GM18505 (cell line): Measurements from ENCODE around the gene DOLK.
A peak's percentile ranks its signal among the peaks of the same experiment; 100 is the strongest.

ENCODE experiments used
- ATAC-seq: cut with Tn5 transposase; IDR thresholded peaks from one replicate; pipeline ENCODE4 v1.9.1; 2021; ENCODE audit not compliant: unreplicated experiment
- POLR2A ChIP-seq: IDR thresholded peaks from 4 replicates; pipeline ENCODE4 v1.6.1; 2011; ENCODE audit warnings: borderline replicate concordance; ENCODE audit not compliant: insufficient read depth, insufficient read length; ENCODE audit errors: extremely low read depth

DOLK gene

DNA sequence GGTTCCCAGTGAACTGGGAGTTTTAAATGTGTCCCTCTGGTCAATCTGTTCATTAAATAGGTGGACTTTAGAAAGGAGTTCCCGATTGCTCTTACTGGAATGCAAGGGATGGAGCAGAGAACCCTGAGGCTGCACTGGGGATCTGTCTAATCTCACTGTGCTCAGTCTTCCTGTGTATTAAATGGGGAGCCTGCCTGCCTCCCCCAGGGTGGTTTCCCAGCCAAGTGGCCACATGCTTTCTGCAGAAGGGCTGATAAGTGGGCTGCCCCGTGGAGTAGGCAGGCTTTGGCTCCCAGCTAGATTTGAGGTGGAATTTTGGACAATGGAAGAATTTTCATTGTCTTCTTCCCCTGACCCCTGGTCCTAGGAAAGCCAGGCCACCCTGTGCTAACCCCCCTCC lies 40.7 kb downstream of the DOLK start:
- ATAC-seq, result no peak
- TF ChIP-seq POLR2A, result no peak

GRCh38 chr9:128905964-128906363 lies 41.4 kb downstream of the DOLK start:
- TF ChIP-seq POLR2A, result no peak

GRCh38 chr9:128903871-128904620 lies 43.4 kb downstream of the DOLK start:
- no peak for ATAC-seq
- no peak for TF ChIP-seq POLR2A

More at GRCh38 chr9:128905964-128906363, 41.4 kb downstream of the DOLK start:
- no peak for ATAC-seq

DNA sequence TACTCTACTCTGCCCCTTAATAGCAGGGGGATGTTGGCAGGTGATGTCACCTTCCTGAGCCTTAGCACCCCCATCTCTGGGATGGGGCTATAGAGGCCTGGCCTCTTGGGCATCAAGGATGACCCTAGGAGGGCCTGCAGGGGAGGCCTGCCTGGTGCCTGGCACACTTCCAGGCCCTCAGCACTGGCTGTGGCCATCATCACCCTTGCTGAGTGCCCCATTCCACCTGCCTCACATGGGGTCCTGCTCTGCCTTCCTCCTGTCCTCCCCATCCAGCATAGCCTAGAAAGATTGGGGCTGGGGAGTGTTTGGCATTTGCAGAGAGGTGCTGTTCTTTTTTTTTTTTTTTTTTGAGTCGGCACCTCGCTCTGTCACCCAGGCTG lies 44.3 kb downstream of the DOLK start:
- TF ChIP-seq POLR2A, result no peak

GRCh38 chr9:128902351-128903078 lies 44.9 kb downstream of the DOLK start:
- TF ChIP-seq POLR2A, result peak; percentile 63
- peak; percentile 75 for ATAC-seq

More for the DNA sequence above, 44.3 kb downstream of the DOLK start:
- ATAC-seq, result no peak

DNA sequence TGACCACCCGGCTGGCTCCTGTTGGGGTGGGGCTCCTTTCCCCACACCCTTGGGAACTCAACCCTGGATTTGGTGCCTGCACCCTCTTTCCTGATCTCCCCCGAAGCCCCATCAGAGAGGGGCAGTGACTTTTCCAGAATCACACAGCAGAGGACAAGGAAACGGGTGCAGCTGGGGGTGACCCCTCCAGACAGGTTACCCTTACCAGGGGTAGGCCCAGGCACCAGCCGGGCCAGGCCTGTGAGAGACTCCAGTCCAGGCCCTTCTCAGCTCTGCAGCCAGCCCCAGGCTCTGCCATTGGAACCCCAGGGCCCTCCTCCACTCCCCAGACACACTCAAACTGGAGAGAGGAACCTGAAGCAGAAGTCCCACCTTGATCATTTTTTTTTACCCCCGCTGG lies 45.6 kb downstream of the DOLK start:
- TF ChIP-seq POLR2A, result no peak
- peak; percentile 8 for ATAC-seq

DNA sequence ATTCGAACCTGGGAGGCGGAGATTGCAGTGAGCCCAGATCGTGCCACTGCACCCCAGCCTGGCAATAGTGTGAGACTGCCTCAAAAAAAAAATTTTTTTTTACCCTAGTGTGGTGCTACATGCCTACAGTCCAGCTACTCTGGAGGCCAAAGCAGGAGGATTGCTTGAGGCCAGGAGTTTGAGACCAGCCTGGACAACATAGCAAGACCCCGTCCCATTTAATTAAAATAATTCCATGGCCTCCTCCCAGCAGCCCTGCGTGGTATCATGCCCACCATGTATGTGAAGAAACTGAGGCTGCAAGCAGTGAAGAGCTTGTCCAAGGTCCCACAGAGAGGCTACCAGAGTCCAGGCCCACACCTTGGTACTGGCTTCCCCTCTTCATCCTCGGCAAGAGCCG lies 46.0 kb downstream of the DOLK start:
- TF ChIP-seq POLR2A, result no peak
- no peak for ATAC-seq

DNA sequence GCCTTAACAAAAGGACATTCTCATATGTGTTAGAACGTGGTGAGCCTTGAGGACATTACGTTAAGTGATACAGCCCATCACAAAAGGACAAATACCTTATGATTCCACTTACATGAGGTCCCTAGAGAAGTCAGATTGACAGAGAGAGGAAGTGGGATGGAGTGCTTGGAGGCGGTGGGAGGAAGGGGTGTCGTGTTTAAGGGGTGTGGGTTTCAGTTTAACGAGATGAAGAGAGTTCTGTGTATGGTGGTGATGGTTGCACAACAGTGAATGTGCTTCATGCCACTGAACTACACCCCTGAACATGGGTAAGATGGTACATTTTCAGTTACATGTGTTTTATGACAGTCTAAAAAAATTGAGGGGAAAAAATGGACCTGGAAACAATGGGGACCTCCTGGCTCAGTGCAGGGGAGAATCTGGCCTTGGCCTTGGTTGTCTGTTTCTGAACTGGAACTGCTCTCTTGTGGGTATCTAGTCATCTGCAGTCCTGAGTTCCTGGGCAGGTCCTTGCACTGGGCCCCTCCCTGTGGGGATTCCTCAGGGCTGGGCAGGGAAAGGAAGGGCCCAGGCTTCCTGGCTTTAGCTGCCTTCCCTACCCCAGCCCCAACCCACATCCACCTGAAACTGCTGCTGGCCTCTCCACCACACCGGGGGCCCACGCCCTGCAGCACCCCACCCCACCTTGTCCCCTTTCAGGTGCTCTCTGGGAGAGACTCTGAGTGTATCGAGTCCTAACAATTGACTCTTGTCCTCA lies 47.7 kb downstream of the DOLK start:
- ATAC-seq, result no peak
- TF ChIP-seq POLR2A, result no peak

DNA sequence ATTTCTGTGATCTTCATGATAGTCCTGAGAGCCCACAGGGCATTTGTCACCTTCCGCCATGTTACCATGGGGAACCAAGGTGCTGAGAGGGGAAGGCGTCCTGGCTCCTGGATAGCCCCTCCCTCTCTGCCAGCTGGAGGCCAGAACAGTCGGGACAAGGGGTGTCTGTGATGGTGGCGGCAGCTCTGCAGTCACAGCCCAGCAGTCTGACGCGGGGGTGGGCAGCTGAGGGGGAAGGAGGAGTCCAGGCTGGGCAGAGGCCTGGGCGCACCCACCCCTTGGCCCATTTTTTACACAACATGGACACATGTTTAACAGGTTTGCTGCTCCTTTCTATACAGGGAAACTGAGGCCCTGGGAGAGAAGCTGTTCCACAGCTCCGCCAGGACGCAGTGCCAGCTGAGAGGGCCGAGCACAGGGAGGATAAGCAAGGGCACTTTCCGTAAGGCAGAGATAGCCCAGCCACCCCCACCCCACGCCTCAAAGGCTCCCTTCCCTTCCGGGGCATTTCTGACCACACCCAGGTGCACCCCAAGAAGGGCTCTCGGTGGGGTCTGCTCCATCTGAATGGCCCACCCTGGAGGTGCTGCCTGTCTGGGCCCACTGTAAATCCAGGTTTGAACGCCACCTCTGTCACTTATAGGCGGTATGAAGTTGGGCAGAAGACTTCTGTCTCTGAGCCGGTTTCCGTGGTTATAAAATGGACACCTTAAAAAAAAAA lies 48.4 kb downstream of the DOLK start:
- no peak for ATAC-seq
- no peak for TF ChIP-seq POLR2A

DNA sequence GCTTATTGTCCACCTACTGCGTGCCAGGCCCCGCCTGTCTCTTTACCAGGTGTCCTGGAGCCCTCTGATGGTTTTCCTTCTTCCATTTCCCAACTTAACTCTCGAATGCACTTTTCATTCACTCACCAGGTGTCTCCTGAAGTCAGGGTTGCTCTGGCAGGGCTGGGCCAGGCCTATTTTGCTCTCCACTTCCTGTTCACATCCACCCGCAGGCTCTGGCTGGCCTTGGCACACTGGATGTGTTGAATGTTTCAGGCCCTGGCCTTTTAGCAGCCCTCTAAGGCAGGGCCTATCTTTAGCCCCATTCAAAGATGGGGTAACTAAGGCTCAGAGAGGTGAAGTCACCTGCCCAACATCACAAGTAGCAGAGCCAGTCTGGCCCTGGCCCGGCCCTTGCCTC lies 49.0 kb downstream of the DOLK start:
- no peak for TF ChIP-seq POLR2A
- no peak for ATAC-seq

DNA sequence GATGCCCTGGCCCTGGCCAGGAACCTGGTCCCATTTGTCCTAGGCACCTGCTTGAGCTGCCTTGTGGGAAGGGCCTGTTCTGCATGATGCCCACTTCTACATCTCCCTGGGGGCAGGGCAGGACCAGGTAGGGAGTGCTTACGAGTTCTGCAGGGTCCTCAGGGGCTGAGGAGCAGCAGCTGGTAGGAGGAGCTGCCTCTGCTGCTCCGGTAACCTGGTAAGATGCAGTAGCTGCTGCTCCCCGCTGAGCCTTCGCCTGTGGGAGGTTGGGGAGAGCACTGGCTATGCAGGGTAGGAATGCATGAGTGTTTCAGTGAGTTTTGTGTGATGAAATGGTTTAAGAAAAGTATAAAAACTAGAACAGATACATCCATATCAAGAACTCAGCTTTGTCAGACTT lies 51.8 kb downstream of the DOLK start:
- ATAC-seq, result no peak
- no peak for TF ChIP-seq POLR2A
